ENCODE data around the gene RXRA. TPM values are rescaled to one million over a fixed set of nuclear protein-coding genes. Genes with fewer than 3 reads are reported as not detected.

Gene RXRA
- total and polyA plus RNA-seq, 4 donors: 41.5 to 116 (median 74.1) TPM

DNA sequence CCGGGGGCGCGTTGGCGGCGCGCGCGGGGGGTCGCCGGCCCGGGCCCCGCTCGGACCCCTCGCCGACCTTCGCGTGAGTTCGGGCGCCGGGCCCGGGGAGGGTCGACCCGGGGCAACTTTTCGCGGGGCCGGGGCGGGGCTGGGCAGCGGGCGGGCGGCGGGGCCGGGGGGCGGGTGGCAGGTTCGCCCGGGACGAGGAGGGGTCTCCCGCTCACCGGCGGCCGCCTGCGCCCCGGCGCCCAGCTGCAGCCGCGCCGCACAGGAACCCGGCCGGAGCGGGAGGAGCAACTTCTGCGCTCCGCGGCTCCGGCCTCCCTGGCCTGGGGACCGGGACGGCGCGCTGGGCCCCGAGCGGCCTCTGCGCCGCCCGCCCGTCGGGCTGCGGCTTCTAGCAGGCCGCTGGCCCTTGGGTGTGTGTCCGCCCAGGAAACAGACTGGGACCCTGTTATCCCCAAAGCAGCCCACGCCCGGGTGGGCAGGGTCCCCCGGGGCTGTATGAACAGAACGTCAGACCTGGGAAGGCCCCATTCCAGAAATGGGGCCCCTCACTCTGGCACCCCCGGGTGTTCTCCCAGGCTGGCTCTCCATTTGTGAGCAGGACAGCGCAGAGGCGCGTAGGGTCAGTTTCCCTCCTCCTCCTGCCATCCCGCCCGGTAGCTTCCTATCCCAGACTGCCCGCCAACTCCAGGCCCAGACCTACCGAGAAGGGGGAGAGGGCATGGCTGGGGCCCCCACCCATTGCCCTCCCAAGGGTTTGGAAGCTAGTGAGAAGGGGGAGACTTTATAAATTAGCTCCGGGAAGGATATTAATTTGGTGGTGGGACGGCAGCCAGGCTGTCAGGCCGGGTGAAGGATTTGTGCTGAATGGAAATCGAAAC lies 708 bp downstream of the RXRA start:
- H3K27me3 ChIP-seq (ENCODE audit: control insufficient read depth in 4 of 4, insufficient read depth in 4 of 4, low read length in 3 of 4): no peaks in the 10 kb centered on the region
- peaks cover 32 to 66% (median 50%) of the 10 kb centered on the region in 4 donors for H3K4me1 ChIP-seq (ENCODE audit: control insufficient read depth in 4 of 4, insufficient read depth in 4 of 4, low read length in 3 of 4)
- TF ChIP-seq FOXA2 (IDR thresholded peaks at IDR 0.05): no peak
- TF ChIP-seq, protein P1, sequence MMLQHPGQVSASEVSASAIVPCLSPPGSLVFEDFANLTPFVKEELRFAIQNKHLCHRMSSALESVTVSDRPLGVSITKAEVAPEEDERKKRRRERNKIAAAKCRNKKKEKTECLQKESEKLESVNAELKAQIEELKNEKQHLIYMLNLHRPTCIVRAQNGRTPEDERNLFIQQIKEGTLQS (IDR thresholded peaks at IDR 0.05): no peak
- TF ChIP-seq JUND (IDR thresholded peaks at IDR 0.05): no peak
- TF ChIP-seq, protein P2, sequence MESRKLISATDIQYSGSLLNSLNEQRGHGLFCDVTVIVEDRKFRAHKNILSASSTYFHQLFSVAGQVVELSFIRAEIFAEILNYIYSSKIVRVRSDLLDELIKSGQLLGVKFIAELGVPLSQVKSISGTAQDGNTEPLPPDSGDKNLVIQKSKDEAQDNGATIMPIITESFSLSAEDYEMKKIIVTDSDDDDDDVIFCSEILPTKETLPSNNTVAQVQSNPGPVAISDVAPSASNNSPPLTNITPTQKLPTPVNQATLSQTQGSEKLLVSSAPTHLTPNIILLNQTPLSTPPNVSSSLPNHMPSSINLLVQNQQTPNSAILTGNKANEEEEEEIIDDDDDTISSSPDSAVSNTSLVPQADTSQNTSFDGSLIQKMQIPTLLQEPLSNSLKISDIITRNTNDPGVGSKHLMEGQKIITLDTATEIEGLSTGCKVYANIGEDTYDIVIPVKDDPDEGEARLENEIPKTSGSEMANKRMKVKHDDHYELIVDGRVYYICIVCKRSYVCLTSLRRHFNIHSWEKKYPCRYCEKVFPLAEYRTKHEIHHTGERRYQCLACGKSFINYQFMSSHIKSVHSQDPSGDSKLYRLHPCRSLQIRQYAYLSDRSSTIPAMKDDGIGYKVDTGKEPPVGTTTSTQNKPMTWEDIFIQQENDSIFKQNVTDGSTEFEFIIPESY (IDR thresholded peaks at IDR 0.05): no peak
- TF ChIP-seq NR2F2 (IDR thresholded peaks at IDR 0.05): no peak
- TF ChIP-seq TAF1 (conservative IDR thresholded peaks at IDR 0.05): no peak
- no peak for TF ChIP-seq HNF4A (conservative IDR thresholded peaks at IDR 0.05)
- no peak for TF ChIP-seq RAD21 (IDR thresholded peaks at IDR 0.05)
- TF ChIP-seq RXRA (IDR thresholded peaks at IDR 0.05): no peak
- TF ChIP-seq, protein P3, sequence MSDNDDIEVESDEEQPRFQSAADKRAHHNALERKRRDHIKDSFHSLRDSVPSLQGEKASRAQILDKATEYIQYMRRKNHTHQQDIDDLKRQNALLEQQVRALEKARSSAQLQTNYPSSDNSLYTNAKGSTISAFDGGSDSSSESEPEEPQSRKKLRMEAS (IDR thresholded peaks at IDR 0.05): no peak
- TF ChIP-seq SP1 (IDR thresholded peaks at IDR 0.05): no peak
- TF ChIP-seq, protein P4, sequence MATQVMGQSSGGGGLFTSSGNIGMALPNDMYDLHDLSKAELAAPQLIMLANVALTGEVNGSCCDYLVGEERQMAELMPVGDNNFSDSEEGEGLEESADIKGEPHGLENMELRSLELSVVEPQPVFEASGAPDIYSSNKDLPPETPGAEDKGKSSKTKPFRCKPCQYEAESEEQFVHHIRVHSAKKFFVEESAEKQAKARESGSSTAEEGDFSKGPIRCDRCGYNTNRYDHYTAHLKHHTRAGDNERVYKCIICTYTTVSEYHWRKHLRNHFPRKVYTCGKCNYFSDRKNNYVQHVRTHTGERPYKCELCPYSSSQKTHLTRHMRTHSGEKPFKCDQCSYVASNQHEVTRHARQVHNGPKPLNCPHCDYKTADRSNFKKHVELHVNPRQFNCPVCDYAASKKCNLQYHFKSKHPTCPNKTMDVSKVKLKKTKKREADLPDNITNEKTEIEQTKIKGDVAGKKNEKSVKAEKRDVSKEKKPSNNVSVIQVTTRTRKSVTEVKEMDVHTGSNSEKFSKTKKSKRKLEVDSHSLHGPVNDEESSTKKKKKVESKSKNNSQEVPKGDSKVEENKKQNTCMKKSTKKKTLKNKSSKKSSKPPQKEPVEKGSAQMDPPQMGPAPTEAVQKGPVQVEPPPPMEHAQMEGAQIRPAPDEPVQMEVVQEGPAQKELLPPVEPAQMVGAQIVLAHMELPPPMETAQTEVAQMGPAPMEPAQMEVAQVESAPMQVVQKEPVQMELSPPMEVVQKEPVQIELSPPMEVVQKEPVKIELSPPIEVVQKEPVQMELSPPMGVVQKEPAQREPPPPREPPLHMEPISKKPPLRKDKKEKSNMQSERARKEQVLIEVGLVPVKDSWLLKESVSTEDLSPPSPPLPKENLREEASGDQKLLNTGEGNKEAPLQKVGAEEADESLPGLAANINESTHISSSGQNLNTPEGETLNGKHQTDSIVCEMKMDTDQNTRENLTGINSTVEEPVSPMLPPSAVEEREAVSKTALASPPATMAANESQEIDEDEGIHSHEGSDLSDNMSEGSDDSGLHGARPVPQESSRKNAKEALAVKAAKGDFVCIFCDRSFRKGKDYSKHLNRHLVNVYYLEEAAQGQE (IDR thresholded peaks at IDR 0.05): no peak
- no peak for TF ChIP-seq GABPA (IDR thresholded peaks at IDR 0.05 in 1 of 2, conservative IDR thresholded peaks at IDR 0.05 in 1 of 2)
- TF ChIP-seq YY1 (IDR thresholded peaks at IDR 0.05): no peak
- TF ChIP-seq, protein P5, sequence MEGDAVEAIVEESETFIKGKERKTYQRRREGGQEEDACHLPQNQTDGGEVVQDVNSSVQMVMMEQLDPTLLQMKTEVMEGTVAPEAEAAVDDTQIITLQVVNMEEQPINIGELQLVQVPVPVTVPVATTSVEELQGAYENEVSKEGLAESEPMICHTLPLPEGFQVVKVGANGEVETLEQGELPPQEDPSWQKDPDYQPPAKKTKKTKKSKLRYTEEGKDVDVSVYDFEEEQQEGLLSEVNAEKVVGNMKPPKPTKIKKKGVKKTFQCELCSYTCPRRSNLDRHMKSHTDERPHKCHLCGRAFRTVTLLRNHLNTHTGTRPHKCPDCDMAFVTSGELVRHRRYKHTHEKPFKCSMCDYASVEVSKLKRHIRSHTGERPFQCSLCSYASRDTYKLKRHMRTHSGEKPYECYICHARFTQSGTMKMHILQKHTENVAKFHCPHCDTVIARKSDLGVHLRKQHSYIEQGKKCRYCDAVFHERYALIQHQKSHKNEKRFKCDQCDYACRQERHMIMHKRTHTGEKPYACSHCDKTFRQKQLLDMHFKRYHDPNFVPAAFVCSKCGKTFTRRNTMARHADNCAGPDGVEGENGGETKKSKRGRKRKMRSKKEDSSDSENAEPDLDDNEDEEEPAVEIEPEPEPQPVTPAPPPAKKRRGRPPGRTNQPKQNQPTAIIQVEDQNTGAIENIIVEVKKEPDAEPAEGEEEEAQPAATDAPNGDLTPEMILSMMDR (IDR thresholded peaks at IDR 0.05; ENCODE audit: low read depth, low read length, missing input control): no peak
- TF ChIP-seq EGR1 (IDR thresholded peaks at IDR 0.05; ENCODE audit: low read depth in 2 of 2): no peak
- no peak for DNase-seq (ENCODE audit: low spot score)
- no peaks in the 10 kb centered on the region for H3K36me3 ChIP-seq (ENCODE audit: control insufficient read depth in 4 of 4, insufficient read depth in 3 of 4, low read depth in 1 of 4, low read length in 3 of 4)
- H3K9me3 ChIP-seq (ENCODE audit: control insufficient read depth in 4 of 4, low read length in 3 of 4): no peaks in the 10 kb centered on the region
- peak overlapping the region; percentile 72 to 99 for H3K27ac ChIP-seq (ENCODE audit: low read depth in 1 of 2, low read length in 2 of 2)
- H3K4me3 ChIP-seq (ENCODE audit: low read depth in 1 of 3, low read length in 3 of 3): peak overlapping the region; percentile 81 to 93 (median 87)
- peak overlapping the region; percentile 98 to 100 for H3K9ac ChIP-seq (ENCODE audit: low read depth in 1 of 2, low read length in 2 of 2)
- WGBS: 1% methylated on average over 83 of the region's 83 CpGs
